Osteocyte (in vitro differentiated cells): Measurements from ENCODE around the gene TBC1D1. TPM values are rescaled to one million over a fixed set of nuclear protein-coding genes. Genes with fewer than 3 reads are reported as not detected.

Experiments used
- DNase-seq: peaks from one replicate; pipeline ENCODE4 v3.0.0; 2021; ENCODE audit warnings: mixed read lengths; ENCODE audit not compliant: unreplicated experiment; ENCODE audit errors: extremely low spot score
- H3K27ac Mint-ChIP-seq: one replicate; pipeline ENCODE4 v1.8.0; 2021; ENCODE audit warnings: mild to moderate bottlenecking, mixed read lengths; ENCODE audit not compliant: unreplicated experiment
- H3K27me3 Mint-ChIP-seq: one replicate; pipeline ENCODE4 v1.8.0; 2021; ENCODE audit warnings: mixed read lengths; ENCODE audit not compliant: unreplicated experiment
- H3K36me3 Mint-ChIP-seq: one replicate; pipeline ENCODE4 v1.8.0; 2021; ENCODE audit warnings: mixed read lengths; ENCODE audit not compliant: unreplicated experiment
- H3K4me1 Mint-ChIP-seq: one replicate; pipeline ENCODE4 v1.8.0; 2021; ENCODE audit warnings: mixed read lengths; ENCODE audit not compliant: unreplicated experiment
- H3K4me3 Mint-ChIP-seq: one replicate; pipeline ENCODE4 v1.8.0; 2021; ENCODE audit warnings: mild to moderate bottlenecking, moderate library complexity, mixed read lengths; ENCODE audit not compliant: unreplicated experiment
- H3K9me3 Mint-ChIP-seq: one replicate; pipeline ENCODE4 v1.8.0; 2021; ENCODE audit warnings: mixed read lengths; ENCODE audit not compliant: unreplicated experiment
- CTCF ChIP-seq: fragments of 200-600 bp; sonication (generic); IDR thresholded peaks from 2 replicates; pipeline ENCODE4 v1.5.0; 2021; ENCODE audit warnings: antibody characterized with exemption, mild to moderate bottlenecking, moderate library complexity
- total RNA-seq: library from RNA; stranded (reverse); gene quantifications from 2 replicates; pipeline ENCODE4 v1.2.1, GENCODE V29; 2021

TBC1D1 gene
- total RNA-seq, 1 donor from 2014 or later, result 46.2 TPM

- no peak overlapping the region for H3K27ac Mint-ChIP-seq
- DNase-seq, result no peak
- H3K4me1 Mint-ChIP-seq, result no peaks in the 10 kb centered on the region
- peaks cover 19% of the 10 kb centered on the region for H3K36me3 Mint-ChIP-seq
- no peak for TF ChIP-seq CTCF
- H3K27me3 Mint-ChIP-seq, result no peaks in the 10 kb centered on the region
- no peaks in the 10 kb centered on the region for H3K9me3 Mint-ChIP-seq
- H3K4me3 Mint-ChIP-seq, result no peak overlapping the region
Observed at GRCh38 chr4:38138363-38138762, 247.5 kb downstream of the TBC1D1 start.

- Mint-ChIP-seq H3K4me3 (no peak overlapping the region), H3K9me3 (no peaks in the 10 kb centered on the region), H3K27ac (no peak overlapping the region), H3K4me1 (no peaks in the 10 kb centered on the region), H3K36me3 (peaks cover 17% of the 10 kb centered on the region), H3K27me3 (no peaks in the 10 kb centered on the region)
- no peak for TF ChIP-seq CTCF
- DNase-seq, result no peak
Observed at GRCh38 chr4:38139187-38139586, 248.3 kb downstream of the TBC1D1 start.

GRCh38 chr4:38140643-38141203, 249.8 kb downstream of the TBC1D1 start:
- Mint-ChIP-seq H3K9me3 (no peaks in the 10 kb centered on the region), H3K27ac (no peak overlapping the region), H3K4me1 (peaks cover 3% of the 10 kb centered on the region), H3K4me3 (no peak overlapping the region), H3K36me3 (peaks cover 17% of the 10 kb centered on the region), H3K27me3 (no peaks in the 10 kb centered on the region)
- no peak for DNase-seq
- TF ChIP-seq CTCF, result no peak

- H3K4me3 Mint-ChIP-seq, result no peak overlapping the region
- H3K36me3 Mint-ChIP-seq, result peaks cover 15% of the 10 kb centered on the region
- peaks cover 3% of the 10 kb centered on the region for H3K4me1 Mint-ChIP-seq
- no peak for DNase-seq
- no peak for TF ChIP-seq CTCF
- no peaks in the 10 kb centered on the region for H3K27me3 Mint-ChIP-seq
- no peak overlapping the region for H3K27ac Mint-ChIP-seq
- no peaks in the 10 kb centered on the region for H3K9me3 Mint-ChIP-seq
Observed at GRCh38 chr4:38141808-38142500, 251.1 kb downstream of the TBC1D1 start.

- Mint-ChIP-seq H3K4me3 (no peak overlapping the region), H3K9me3 (no peaks in the 10 kb centered on the region), H3K27me3 (no peaks in the 10 kb centered on the region), H3K27ac (no peak overlapping the region), H3K36me3 (peaks cover 7% of the 10 kb centered on the region), H3K4me1 (peaks cover 3% of the 10 kb centered on the region)
- TF ChIP-seq CTCF, result no peak
- DNase-seq, result no peak
Observed at GRCh38 chr4:38144031-38144430, 253.1 kb downstream of the TBC1D1 start.
